Measurements from ENCODE around the gene MORN1. TPM values are rescaled to one million over a fixed set of nuclear protein-coding genes. Genes with fewer than 3 reads are reported as not detected.

MORN1 gene
- total RNA-seq, 6 experiments from 2014 or later: 5.3 to 8.9 (median 6.9) TPM

DNA sequence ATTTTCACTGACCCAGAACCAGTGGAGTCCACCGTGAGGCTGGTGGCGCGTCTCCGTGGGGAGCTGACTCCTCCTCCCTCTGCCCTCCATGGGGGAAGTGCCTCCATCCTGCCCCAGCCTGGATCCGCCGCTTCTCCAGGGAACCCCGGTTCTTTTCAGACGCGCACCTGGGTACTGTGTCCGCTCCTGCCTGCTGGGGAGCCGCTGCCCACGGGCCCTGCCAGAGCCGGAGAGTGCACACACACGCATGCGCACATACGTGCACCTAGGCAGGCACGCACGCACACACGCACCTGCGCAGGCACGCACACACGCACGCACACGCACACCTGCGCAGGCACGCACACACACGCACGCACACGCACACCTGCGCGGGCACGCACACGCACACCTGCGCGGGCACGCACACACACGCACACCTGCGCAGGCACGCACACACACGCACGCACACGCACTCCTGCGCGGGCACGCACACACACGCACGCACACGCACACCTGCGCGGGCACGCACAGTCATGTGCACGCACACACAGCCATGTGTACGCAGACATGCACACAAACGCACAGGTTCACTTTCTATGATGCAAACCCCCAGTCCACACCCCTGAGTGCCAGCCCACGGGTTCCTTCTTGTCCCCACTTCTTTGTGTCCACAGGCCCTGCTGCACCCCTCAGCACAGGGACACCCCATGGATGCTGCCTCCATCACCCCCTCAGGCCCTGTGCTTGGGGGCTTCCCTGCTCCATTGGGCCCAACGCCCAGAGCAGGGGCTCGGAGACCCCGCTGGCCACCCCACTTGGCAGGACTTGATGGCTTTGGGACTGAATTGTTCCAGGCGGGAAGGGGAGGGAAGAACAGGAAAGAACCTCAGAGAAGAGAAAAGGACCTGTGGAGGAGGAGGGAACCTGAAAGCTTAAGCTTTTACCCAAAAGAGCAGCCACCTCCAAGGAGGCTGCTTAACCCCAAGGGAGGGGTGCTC, 42.7 kb downstream of the MORN1 start:
- H3K27me3 Mint-ChIP-seq (ENCODE audit: insufficient read depth): peaks cover 15% of the 10 kb centered on the region
- no peaks in the 10 kb centered on the region for H3K9me3 Mint-ChIP-seq
- no peak for DNase-seq
- no peak overlapping the region for H3K4me3 Mint-ChIP-seq
- H3K27ac Mint-ChIP-seq: no peak overlapping the region
- H3K4me1 Mint-ChIP-seq (ENCODE audit: low read depth): 0 out of 2 replicates have a peak, but pooled peaks cover 6% of the 10 kb centered on the region
- TF ChIP-seq, protein P1, sequence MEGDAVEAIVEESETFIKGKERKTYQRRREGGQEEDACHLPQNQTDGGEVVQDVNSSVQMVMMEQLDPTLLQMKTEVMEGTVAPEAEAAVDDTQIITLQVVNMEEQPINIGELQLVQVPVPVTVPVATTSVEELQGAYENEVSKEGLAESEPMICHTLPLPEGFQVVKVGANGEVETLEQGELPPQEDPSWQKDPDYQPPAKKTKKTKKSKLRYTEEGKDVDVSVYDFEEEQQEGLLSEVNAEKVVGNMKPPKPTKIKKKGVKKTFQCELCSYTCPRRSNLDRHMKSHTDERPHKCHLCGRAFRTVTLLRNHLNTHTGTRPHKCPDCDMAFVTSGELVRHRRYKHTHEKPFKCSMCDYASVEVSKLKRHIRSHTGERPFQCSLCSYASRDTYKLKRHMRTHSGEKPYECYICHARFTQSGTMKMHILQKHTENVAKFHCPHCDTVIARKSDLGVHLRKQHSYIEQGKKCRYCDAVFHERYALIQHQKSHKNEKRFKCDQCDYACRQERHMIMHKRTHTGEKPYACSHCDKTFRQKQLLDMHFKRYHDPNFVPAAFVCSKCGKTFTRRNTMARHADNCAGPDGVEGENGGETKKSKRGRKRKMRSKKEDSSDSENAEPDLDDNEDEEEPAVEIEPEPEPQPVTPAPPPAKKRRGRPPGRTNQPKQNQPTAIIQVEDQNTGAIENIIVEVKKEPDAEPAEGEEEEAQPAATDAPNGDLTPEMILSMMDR (IDR thresholded peaks at IDR 0.05): no peak
- H3K36me3 Mint-ChIP-seq (ENCODE audit: low read depth): no peaks in the 10 kb centered on the region

DNA sequence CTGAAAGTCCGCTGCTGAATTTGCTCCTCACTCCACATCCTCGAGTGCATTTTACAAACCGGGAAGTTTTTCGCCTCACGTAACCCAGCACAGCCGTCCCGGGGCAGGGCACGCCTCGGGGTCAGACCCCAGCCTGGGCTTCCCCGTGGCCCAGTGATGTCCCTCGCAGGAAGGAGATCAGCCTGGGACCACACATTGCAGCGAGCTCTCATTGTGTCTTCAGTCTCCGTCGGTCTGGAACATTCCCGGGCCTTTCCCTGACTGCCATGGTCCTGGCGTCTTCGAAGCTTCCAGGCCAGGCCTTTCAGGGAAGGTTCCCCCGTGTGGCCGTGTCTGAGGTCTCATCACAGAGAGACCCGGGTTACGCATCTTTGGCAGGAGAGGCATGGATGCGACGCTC, 43.5 kb downstream of the MORN1 start:
- TF ChIP-seq, protein P1 (IDR thresholded peaks at IDR 0.05): no peak
- Mint-ChIP-seq H3K36me3 (ENCODE audit: low read depth) (no peaks in the 10 kb centered on the region), H3K9me3 (no peaks in the 10 kb centered on the region), H3K27ac (no peak overlapping the region), H3K27me3 (ENCODE audit: insufficient read depth) (peaks cover 15% of the 10 kb centered on the region), H3K4me3 (no peak overlapping the region), H3K4me1 (ENCODE audit: low read depth) (0 out of 2 replicates have a peak, but pooled peaks cover 6% of the 10 kb centered on the region)
- no peak for DNase-seq

DNA sequence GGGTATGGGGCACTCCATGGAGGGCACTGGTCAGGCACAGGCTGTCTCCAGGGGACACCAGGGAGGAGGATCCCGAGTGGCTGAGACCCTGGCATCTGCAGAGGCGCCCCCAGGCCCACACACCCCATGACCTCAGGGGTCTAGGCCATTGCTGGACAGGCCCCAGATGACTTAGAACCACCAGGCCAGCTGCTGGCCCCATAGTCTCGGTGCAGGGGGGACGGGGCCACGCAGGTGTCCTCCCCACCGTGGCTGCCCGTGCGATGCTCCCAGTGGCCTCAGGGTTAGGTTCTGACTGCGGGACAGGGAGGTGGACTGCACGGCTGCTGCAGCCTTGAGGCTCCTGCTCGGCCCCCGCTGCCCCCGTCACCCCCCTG, 44.0 kb downstream of the MORN1 start:
- Mint-ChIP-seq H3K9me3 (no peaks in the 10 kb centered on the region), H3K27ac (no peak overlapping the region), H3K4me3 (no peak overlapping the region), H3K36me3 (ENCODE audit: low read depth) (no peaks in the 10 kb centered on the region), H3K4me1 (ENCODE audit: low read depth) (0 out of 2 replicates have a peak, but pooled peaks cover 6% of the 10 kb centered on the region), H3K27me3 (ENCODE audit: insufficient read depth) (peaks cover 12% of the 10 kb centered on the region)
- TF ChIP-seq, protein P1 (IDR thresholded peaks at IDR 0.05): no peak
- no peak for DNase-seq

DNA sequence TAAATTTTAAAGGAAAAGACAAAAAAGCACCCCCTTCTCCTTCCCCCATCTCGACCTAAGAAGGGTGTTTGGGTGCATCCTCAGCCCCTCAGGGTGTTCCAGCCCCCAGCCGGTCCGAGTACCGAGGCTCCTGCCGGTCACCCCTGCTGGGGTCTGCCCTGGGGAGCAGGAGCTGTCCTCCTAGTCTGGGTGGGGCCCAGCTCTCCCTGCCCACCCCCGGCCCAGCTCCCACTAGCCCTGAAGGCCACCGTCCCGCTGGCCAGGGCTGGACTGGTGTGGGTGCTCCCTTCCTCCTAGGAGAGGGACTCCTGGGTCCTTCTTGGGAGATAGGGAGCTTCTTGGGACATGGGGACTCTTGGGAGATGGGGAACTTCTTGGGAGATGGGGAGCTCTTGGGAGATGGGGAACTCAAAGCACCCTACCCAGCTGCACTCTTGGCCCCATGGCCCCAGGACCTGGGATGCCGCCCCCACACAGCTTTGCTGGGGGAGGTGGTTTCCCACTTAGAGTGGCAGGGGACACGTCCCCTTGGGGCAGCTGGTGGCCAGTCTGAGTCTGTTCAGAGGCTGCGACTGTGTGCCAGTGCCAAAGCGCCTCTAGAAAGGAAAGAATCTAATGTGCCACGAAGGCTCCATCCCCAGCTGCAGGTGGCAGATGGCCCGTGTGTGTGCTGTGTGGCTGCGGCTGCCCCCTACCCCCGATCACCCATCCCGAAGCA, 44.5 kb downstream of the MORN1 start:
- H3K4me3 Mint-ChIP-seq: no peak overlapping the region
- H3K4me1 Mint-ChIP-seq (ENCODE audit: low read depth): 0 out of 2 replicates have a peak, but pooled peaks cover 6% of the 10 kb centered on the region
- peaks cover 9% of the 10 kb centered on the region for H3K27me3 Mint-ChIP-seq (ENCODE audit: insufficient read depth)
- H3K27ac Mint-ChIP-seq: no peak overlapping the region
- no peak for DNase-seq
- no peaks in the 10 kb centered on the region for H3K36me3 Mint-ChIP-seq (ENCODE audit: low read depth)
- no peaks in the 10 kb centered on the region for H3K9me3 Mint-ChIP-seq
- TF ChIP-seq, protein P1 (IDR thresholded peaks at IDR 0.05): no peak

DNA sequence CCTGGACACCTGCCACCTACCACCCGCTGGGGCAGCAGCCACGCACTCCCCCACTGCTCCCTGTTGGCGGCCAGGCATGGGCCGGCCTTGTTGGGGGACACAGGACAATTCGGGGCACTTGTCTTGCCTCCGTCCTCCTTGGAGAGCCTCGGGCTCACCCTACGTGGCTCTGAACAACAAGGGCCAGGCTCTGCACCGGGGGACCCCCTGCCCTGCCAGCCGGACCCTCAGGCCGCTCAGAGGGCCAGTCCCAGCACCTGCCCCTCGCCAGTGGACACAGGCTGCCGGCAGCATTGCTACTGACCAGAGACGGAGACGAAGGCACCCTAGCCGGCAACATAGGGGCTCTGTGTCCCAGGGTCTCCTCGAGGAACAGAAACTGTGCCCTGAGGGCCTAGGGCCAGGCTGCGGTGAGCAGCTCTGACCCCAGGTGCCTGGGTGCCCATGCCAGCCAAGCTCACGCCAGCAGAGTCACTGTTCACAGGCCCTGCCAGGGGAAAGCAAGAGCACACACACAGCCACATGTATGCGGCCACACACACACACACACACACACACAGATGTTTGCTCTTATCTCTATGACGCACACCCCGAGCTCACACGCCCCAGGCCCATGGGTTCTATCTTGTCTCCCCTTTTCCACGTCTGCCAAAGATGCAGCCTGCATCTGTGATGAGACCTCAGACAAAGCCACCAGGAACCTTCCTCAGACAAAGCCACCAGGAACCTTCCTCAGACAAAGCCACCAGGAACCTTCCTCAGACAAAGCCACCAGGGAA, 45.9 kb downstream of the MORN1 start:
- Mint-ChIP-seq H3K27me3 (ENCODE audit: insufficient read depth) (peaks cover 12% of the 10 kb centered on the region), H3K36me3 (ENCODE audit: low read depth) (no peaks in the 10 kb centered on the region), H3K4me1 (ENCODE audit: low read depth) (0 out of 2 replicates have a peak, but pooled peaks cover 6% of the 10 kb centered on the region), H3K9me3 (no peaks in the 10 kb centered on the region), H3K4me3 (no peak overlapping the region), H3K27ac (no peak overlapping the region)
- TF ChIP-seq, protein P1 (IDR thresholded peaks at IDR 0.05): no peak
- DNase-seq: no peak
